MM.1S (cell line): ENCODE results near the gene ANKRD2.
"Not testable (repeated sequence)": the region's sequence is repeated elsewhere in the genome, so short reads cannot be mapped to it uniquely, and the experiment has no call there.

Experiments used
- EZH2 ChIP-seq: fragments of 300-600 bp; sonication (generic); optimal IDR thresholded peaks from 2 replicates; pipeline ENCODE3; 2017; ENCODE audit warnings: low read depth, mild to moderate bottlenecking, antibody characterized with exemption, low read length, mixed read lengths
- TF ChIP-seq, protein P1 (sequence below): fragments of 300-600 bp; sonication (generic); IDR thresholded peaks from 2 replicates; pipeline ENCODE4 v1.5.1; 2016; ENCODE audit warnings: antibody characterized with exemption, low read length, mixed read lengths

- TF ChIP-seq, protein P1, sequence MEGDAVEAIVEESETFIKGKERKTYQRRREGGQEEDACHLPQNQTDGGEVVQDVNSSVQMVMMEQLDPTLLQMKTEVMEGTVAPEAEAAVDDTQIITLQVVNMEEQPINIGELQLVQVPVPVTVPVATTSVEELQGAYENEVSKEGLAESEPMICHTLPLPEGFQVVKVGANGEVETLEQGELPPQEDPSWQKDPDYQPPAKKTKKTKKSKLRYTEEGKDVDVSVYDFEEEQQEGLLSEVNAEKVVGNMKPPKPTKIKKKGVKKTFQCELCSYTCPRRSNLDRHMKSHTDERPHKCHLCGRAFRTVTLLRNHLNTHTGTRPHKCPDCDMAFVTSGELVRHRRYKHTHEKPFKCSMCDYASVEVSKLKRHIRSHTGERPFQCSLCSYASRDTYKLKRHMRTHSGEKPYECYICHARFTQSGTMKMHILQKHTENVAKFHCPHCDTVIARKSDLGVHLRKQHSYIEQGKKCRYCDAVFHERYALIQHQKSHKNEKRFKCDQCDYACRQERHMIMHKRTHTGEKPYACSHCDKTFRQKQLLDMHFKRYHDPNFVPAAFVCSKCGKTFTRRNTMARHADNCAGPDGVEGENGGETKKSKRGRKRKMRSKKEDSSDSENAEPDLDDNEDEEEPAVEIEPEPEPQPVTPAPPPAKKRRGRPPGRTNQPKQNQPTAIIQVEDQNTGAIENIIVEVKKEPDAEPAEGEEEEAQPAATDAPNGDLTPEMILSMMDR = not testable (repeated sequence)
- TF ChIP-seq EZH2 = not testable (repeated sequence)
Measured at GRCh38 chr10:97576487-97576886, 3.9 kb downstream of the ANKRD2 start.
